GM18907 (cell line): ENCODE measurements around the gene BHLHA15.

ENCODE experiments used
- ATAC-seq: cut with Tn5 transposase; IDR thresholded peaks from one replicate; pipeline ENCODE4 v1.9.1; 2021; ENCODE audit warnings: mild to moderate bottlenecking, moderate library complexity; ENCODE audit not compliant: unreplicated experiment

The BHLHA15 gene

DNA sequence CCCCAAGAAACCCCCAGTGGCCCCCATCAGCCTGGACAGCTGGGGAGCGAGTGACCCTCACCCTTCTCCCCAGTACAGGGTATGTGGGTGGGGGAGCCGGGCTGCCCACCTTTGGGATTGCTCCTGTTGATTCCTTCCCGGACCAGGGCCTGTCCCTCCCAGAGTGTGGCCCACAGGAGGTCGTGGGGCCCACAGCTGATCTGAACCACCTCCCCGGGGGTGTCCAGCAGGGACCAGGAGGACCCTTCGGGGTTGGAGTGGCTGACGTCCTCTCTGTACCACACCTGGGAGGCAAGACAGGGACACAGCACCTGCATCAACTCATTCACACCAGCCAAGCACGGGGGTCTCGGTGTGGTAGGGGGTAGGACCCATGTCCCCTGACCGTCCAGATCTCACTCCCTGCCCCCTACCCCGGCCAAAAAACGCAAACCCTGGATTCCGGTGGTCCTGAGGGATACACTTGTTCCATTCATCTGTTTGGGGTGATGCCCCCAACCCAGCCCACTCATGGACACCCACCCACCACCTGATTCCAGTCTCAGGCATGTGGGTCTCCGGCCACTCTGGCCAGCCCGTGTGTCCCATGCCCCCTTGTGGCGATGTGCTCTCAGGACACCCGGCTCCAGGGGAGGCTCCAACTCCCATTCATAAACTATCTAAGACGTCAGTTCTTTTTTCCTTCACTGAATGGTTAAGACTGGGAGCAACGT, 29.9 kb downstream of the BHLHA15 start:
- no peak for ATAC-seq

GRCh38 chr7:98241674-98242241, 30.5 kb downstream of the BHLHA15 start:
- no peak for ATAC-seq

DNA sequence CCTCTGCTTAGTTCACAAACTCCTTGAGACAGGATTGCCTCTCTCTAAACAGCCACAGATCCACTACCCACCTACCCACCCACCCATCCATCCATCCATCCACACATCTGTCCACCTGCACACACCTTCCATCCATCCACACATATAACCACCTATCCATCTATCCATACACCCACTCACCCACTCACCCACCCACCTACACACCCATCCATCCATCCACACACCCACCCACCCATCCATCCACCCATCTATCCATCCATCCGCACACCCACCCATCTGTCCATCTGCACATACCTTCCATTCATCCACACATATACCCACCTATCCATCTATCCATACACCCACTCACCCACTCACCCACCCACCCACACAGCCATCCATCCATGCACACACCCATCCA, 31.1 kb downstream of the BHLHA15 start:
- no peak for ATAC-seq

DNA sequence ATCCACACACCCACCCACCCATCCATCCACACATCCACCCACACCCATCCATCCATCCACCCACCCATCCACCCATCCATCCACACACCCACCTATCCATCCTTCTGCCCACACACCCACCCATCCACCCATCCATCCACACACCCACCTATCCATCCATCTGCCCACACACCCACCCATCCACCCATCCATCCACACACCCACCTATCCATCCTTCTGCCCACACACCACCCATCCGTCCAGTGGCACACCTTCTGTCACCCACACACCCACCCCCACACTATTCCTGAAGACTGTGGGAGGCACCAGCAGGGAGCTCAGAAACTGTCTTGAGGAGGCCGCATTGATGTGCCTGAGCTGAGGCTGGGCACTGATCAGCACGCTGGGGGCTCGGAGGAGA, 31.7 kb downstream of the BHLHA15 start:
- no peak for ATAC-seq

- no peak for ATAC-seq
Observed at GRCh38 chr7:98244871-98245270, 33.6 kb downstream of the BHLHA15 start.

- no peak for ATAC-seq
Observed at GRCh38 chr7:98248156-98248555, 36.9 kb downstream of the BHLHA15 start.

DNA sequence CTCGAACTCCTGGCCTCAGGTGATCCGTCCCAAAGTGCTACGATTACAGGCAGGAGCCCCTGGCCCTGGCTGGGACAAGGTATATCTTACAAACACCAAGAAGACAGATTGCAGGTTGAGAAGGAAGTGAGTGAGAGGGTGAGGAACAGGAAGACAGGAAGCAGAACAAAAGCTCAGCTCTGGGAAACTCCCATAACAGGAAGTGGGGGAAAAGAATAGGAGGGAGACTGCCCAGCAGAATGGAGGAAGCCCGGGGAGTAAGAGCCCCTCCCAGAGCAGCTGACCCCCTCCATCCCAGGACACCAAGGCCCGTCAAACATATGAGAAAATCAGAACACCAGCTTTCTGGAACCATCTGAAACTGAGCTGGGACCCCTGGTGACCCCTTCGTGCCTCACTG, 37.9 kb downstream of the BHLHA15 start:
- ATAC-seq: no peak

DNA sequence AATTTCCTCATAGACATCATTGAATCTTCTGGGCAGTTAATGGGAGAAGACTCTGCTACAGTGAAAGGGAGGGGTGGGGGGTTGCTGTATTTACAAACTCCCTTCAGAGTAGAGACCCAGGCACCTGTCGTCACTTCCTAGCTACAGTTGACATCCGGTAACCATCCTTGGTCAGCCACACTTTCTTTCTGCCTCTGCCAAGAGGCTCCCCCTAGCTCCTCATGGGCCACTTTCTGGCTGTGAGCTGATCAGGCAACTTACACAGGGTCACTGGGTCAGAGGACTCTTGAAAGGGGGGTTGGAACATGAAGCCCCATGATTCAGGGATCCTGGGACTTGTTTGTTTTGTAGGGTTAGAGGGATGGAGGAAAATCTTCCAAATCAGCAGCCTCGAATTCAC, 39.5 kb downstream of the BHLHA15 start:
- no peak for ATAC-seq

GRCh38 chr7:98251231-98251600, 40.0 kb downstream of the BHLHA15 start:
- ATAC-seq: peak; percentile 31

- ATAC-seq: peak; percentile 97
Observed at GRCh38 chr7:98251601-98252424, 40.6 kb downstream of the BHLHA15 start, which contains the start of gene TECPR1. TSS of gene TECPR1 (minus strand) at chr7:98252232. CDS start at chr7:98246146, 6,086 bp downstream.

GRCh38 chr7:98252425-98253054, 41.3 kb downstream of the BHLHA15 start:
- peak; percentile 37 for ATAC-seq

GRCh38 chr7:98254516-98254915, 43.3 kb downstream of the BHLHA15 start:
- no peak for ATAC-seq

GRCh38 chr7:98254951-98255610, 43.8 kb downstream of the BHLHA15 start:
- no peak for ATAC-seq

DNA sequence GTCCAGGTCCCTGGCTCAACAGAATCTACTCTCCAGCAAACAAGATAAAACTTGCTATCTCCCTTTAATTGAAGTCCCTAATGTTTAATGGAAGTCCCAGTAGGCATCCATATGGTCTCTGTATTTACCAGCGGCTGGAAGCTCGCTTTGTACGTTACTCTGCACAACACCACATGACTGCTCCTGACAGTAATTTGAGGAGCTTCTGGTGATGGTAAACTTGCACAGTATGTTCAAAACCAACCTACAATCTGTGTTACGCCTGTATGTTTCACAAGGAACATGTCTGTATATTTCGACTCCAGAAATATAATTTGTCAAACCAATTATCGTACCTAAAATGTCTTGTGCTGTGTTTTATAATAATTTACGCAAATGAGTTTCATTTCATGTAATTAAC, 45.2 kb downstream of the BHLHA15 start:
- ATAC-seq: no peak

- no peak for ATAC-seq
Observed at GRCh38 chr7:98257701-98258100, 46.5 kb downstream of the BHLHA15 start.
